ENCODE results near the gene PPP1R3E. TPM values are rescaled to one million over a fixed set of nuclear protein-coding genes. Genes with fewer than 3 reads are reported as not detected.
A peak's percentile ranks its signal among the peaks of the same experiment; 100 is the strongest.

Gene PPP1R3E
- total and polyA plus RNA-seq, 2 of the 13 experiments (the other 11 are each of a cell fraction or from before 2014, with no cell fraction given), result 16.5 to 26.5 TPM

DNA sequence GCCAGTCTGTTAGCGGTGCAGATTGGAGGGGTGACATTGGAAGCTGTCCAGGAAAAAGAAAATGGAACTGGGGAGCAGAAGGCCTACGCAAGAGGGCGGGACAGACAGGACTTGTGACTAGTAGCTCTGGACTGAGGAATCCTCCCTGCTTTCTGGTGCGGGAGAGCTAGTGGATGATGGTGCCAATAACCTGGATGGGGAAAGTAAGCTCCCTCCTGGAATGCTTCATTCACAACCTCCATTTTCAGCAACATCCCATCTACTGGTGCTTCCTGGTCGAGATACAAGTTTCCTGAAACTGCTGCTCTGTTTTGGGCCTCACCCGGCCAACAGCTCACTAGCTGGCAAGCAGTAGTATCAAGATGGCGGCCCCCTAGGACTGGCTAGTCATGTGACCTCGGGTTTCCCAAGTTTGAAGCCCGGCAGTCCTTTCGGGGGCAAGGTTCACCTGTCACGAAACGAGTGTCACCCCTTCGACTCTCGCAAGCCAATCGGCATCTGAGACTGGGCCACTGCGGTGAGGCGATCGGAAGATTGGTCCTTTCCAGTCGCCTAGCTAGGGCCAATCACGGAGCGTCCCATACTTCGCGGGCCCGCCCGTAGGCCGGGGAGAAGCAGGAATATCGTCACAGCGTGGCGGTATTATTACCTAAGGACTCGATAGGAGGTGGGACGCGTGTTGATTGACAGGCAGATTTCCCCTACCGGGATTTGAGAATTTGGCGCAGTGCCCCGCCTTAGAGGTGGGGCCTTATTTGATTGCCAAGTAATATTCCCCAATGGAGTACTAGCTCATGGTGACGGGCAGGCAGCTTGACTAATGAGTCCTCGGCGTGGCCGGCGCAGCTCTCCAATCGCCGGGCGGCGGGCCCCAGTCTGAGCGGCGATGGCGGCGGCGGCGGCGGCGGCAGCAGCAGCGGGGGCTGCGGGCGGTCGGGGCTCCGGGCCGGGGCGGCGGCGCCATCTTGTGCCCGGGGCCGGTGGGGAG is 18.2 kb upstream of the PPP1R3E start, which contains the start of gene PABPN1 (continued):
- TF ChIP-seq, protein P1, sequence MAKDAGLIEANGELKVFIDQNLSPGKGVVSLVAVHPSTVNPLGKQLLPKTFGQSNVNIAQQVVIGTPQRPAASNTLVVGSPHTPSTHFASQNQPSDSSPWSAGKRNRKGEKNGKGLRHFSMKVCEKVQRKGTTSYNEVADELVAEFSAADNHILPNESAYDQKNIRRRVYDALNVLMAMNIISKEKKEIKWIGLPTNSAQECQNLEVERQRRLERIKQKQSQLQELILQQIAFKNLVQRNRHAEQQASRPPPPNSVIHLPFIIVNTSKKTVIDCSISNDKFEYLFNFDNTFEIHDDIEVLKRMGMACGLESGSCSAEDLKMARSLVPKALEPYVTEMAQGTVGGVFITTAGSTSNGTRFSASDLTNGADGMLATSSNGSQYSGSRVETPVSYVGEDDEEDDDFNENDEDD (CRISPR knock-in tag; IDR thresholded peaks at IDR 0.05; ENCODE audit: borderline replicate concordance), result peak; percentile 95
- TF ChIP-seq ZNF501 (CRISPR knock-in tag; IDR thresholded peaks at IDR 0.05) (peak; percentile 99), MAZ (IDR thresholded peaks at IDR 0.05; ENCODE audit: borderline replicate concordance, low read depth, low read length) (peak; percentile 72), MAZ (CRISPR knock-in tag; IDR thresholded peaks at IDR 0.05; ENCODE audit: low read depth) (peak; percentile 93), ZIK1 (CRISPR knock-in tag; IDR thresholded peaks at IDR 0.05; ENCODE audit: borderline replicate concordance, low read depth) (peak; percentile 87), ZNF331 (CRISPR knock-in tag; IDR thresholded peaks at IDR 0.05) (peak; percentile 90), KLF6 (CRISPR knock-in tag; IDR thresholded peaks at IDR 0.05) (peak; percentile 94), KLF15 (CRISPR knock-in tag; IDR thresholded peaks at IDR 0.05; ENCODE audit: borderline replicate concordance) (peak; percentile 85; the same call in 1 of the 2 replicates), JUNB (CRISPR knock-in tag; IDR thresholded peaks at IDR 0.05; ENCODE audit: borderline replicate concordance) (no peak), HOXA3 (CRISPR knock-in tag; IDR thresholded peaks at IDR 0.05) (peak; percentile 99), KLF9 (CRISPR knock-in tag; IDR thresholded peaks at IDR 0.05; ENCODE audit: low read depth) (peak; percentile 97; the same call in 1 of the 2 replicates), ZNF460 (CRISPR knock-in tag; IDR thresholded peaks at IDR 0.05; ENCODE audit: borderline replicate concordance) (no peak; the same call in 1 of the 2 replicates), SMC3 (IDR thresholded peaks at IDR 0.05; ENCODE audit: low read length) (no peak; the same call in 1 of the 2 replicates), ZNF615 (CRISPR knock-in tag; IDR thresholded peaks at IDR 0.05; ENCODE audit: borderline replicate concordance) (no peak; the same call in 1 of the 2 replicates), ASH2L (IDR thresholded peaks at IDR 0.05; ENCODE audit: insufficient read length, low read depth, low read length) (peak; percentile 95), ISL2 (CRISPR knock-in tag; IDR thresholded peaks at IDR 0.05) (peak; percentile 91), NFIC (IDR thresholded peaks at IDR 0.05; ENCODE audit: low read length) (no peak), RXRB (CRISPR knock-in tag; IDR thresholded peaks at IDR 0.05; ENCODE audit: borderline replicate concordance) (peak; percentile 93), RARA (CRISPR knock-in tag; IDR thresholded peaks at IDR 0.05) (peak; percentile 80), ZNF7 (CRISPR knock-in tag; IDR thresholded peaks at IDR 0.05) (peak; percentile 54; the same call in 1 of the 2 replicates), ZBTB7B (CRISPR knock-in tag; IDR thresholded peaks at IDR 0.05) (peak; percentile 67), DMAP1 (CRISPR knock-in tag; IDR thresholded peaks at IDR 0.05) (peak; percentile 100), U2AF1 (optimal IDR thresholded peaks at IDR 0.05; ENCODE audit: low read depth, low read length) (peak; percentile 93), ZNF879 (CRISPR knock-in tag; IDR thresholded peaks at IDR 0.05) (0 out of 2 replicates have a peak, but pooled peaks have one; percentile 59)
- TF ChIP-seq, protein P2, sequence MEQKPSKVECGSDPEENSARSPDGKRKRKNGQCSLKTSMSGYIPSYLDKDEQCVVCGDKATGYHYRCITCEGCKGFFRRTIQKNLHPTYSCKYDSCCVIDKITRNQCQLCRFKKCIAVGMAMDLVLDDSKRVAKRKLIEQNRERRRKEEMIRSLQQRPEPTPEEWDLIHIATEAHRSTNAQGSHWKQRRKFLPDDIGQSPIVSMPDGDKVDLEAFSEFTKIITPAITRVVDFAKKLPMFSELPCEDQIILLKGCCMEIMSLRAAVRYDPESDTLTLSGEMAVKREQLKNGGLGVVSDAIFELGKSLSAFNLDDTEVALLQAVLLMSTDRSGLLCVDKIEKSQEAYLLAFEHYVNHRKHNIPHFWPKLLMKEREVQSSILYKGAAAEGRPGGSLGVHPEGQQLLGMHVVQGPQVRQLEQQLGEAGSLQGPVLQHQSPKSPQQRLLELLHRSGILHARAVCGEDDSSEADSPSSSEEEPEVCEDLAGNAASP (CRISPR knock-in tag; IDR thresholded peaks at IDR 0.05; ENCODE audit: borderline replicate concordance), result no peak
- TF ChIP-seq, protein P3, sequence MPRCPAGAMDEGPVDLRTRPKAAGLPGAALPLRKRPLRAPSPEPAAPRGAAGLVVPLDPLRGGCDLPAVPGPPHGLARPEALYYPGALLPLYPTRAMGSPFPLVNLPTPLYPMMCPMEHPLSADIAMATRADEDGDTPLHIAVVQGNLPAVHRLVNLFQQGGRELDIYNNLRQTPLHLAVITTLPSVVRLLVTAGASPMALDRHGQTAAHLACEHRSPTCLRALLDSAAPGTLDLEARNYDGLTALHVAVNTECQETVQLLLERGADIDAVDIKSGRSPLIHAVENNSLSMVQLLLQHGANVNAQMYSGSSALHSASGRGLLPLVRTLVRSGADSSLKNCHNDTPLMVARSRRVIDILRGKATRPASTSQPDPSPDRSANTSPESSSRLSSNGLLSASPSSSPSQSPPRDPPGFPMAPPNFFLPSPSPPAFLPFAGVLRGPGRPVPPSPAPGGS (CRISPR knock-in tag; IDR thresholded peaks at IDR 0.05), result peak; percentile 94
